22Rv1 (cell line): ENCODE measurements around the gene GTF3C4.

Source experiments
- CTCF ChIP-seq: fragments of 450-650 bp; IDR thresholded peaks from 2 replicates; pipeline ENCODE4 v1.5.1; 2017; ENCODE audit warnings: mild to moderate bottlenecking
- ZFX ChIP-seq: fragments of 450-650 bp; IDR thresholded peaks from 2 replicates; pipeline ENCODE4 v1.6.1; 2017; ENCODE audit warnings: antibody characterized with exemption, borderline replicate concordance

DNA sequence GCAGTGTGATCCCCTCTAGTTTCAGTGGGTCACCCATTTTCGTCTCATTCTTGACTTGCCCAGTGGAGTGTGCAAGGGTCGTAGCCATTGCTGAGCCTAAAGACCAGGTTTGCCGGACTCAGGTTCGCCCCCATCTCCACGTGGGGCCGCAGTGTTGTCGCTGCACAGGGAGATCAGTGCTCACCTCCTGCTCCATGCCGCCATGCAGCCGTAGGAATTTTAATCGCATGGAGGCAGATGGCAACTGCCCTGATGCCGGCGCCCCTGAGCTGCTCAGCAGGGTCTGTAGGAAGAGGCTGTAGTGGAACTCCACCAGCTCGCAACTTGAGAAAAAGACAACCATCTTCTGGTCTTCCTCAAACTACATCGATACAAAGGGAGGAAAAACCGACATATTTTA is 24.6 kb upstream of the GTF3C4 start:
- no peak for TF ChIP-seq CTCF
- TF ChIP-seq ZFX, result no peak
